ENCODE data around the gene PEX5L.
"Not testable (repeated sequence)": the region's sequence is repeated elsewhere in the genome, so short reads cannot be mapped to it uniquely, and the experiment has no call there.

The PEX5L gene

DNA sequence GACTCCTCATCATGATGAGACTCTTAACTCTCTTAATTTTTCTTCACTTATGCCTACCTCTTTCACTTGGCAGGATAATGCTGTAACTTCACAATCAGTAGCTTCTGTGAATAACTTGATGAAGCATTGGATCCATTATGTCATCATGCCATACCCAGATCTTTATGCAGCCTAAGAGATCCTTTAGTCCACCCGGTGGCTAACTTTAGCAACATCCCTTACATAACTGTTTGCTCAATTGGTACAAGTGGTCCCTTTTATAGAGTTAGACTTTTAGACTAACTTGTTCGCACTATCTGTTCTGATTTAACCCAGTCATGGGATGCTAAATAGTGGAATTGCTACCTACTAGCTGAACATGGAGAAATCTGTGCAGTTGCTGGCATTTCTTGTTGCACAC is 199.4 kb downstream of the PEX5L start:
- no peak for DNase-seq (ENCODE audit: low read depth, low spot score)

DNA sequence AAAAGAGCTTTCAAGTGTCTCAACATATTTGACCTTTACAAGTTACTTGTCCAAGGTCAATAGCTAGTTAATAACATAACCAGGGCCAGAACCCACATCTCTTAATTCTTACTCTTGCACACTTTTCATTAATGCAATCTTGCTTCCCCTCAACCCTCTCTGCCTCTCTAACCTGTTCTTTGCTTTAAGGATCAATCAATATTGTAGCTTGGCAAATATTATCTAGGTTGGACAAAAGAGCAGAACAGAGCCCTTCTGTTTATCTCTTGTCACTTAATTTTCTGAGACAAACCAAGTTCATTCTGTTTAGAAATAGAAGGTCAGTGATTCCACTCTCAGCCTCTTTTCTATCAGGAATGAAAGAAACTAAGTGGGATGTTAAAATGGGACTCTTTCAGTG is 203.4 kb downstream of the PEX5L start:
- DNase-seq (ENCODE audit: low read depth, low spot score), result no peak

DNA sequence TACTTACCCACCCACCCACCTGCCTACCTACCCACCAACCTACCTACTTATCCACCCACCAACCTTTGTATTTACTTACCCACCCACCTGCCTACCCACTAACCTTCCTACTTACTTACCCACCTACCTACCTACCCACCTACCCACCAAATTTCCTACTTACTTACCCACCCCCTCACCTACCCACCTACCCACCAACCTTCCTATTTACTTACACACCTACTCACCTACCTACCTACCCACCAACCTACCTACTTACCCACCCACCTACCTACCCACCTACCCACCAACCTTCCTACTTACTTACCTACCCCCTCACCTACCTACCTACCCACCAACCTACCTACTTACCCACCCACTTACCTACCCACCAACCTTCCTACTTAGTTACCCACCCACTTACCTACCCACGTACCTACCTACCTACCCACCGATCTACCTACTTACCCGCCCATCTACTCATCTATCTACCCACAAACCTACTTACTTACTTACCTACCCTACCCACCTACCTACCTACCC is 204.3 kb downstream of the PEX5L start:
- DNase-seq (ENCODE audit: low read depth, low spot score), result no peak

DNA sequence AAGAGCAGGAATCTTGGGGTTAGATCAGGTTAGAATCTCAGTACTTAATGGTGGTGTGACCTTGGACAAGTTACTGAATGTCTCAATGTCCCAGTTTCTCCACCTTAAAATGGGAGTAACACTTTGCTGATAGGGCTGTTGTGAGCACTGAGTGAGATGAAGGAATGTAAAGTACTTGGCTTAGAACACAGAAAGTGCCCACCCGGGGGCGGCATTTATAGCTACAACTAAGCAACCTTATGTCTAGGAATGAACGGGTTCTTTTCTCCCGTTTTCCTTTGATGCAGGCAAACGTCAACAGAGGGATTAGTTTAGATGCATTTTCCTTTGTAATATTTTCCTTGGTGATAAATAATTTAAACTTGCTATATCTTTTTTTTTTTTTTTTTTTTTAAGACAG is 207.3 kb downstream of the PEX5L start:
- no peak for DNase-seq (ENCODE audit: low read depth, low spot score)

DNA sequence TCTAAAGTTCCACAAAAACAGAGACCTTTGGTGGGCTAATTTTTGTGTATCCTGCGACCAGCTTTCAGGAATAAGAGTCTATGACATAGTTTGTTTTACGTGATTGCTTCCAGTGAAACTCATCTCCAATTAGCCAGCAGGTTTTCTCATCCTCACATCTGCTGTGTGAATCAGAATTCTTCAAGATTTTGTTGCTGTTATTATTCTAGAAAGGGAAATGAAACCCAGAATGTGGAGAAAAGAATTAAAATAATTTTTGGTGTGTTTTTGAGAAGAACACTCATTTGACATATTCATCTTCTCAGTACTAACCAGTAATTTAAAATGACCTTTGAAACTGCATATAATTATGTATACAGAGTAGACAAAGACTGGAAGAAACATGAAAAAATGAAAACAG is 208.0 kb downstream of the PEX5L start:
- no peak for DNase-seq (ENCODE audit: low read depth, low spot score)

DNA sequence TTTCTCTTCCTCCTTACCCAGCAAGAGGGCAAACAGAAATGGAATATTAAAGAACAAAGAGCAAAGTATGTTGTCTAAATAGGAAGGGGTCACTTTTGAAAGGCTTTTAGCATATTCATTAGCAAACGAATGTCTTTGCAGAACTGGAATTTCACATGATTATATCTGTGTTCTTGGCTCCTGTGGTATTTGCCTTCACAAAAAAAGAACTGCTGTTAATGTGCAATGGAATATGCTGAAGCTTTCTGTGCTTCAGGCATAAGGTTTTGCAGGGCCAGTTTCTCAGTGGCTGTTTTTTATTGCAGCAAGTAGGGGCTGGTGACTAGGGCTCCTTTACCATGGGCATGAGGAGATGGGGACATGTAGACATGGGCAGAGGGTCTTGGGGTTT is 210.5 kb downstream of the PEX5L start:
- DNase-seq (ENCODE audit: low read depth, low spot score), result no peak

DNA sequence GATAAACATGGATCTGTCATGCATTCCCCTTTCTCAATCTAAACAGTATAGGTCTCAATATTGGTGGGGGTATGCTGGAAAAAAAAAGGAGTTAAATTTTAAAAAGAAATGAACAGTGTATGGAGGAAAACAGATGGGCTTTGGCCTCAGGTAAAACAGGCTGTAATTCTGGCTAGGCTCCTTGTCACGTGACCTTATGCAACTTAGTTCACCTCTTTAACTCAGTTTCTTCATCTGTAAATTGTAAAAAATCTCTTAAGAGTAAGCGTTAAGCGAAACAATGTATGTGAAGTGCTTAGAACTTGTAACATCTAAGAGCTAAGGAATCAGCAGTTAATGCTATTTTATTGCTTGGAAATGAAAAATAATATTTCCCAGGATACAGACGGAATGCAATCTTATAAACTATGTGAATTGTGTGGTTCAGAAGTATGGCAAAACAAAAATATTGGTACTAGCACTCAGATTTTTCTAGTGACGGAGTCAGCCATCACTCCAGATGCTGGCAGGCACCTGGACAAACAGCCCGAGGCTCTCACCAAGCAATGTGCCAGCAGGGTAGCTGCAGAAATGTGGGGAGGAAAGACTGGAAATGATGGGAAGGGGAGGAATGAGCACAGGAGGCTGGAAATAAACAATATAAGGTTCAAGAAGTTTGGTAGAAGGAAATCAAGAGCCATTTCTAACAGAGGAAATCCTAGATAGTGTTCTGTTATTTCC is 211.1 kb downstream of the PEX5L start:
- peak; percentile 58 for DNase-seq (ENCODE audit: low read depth, low spot score)

DNA sequence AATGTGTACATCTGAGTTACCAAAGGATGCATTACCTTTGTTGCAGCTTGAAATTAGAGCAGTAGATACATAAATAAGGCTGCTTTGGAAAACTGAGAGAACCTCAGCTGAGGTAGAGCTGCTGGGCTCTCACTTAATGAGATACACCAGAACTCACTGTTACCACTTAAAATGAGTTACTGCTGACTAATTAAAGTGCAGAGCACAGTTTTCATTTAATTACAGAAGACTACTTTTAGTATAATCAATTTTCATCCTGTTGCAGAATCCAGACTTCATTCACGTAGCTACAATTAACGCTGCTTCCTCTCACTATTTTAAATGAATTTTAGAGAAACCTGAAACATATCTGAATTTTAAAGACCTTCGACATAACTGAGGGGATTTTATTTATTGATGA is 214.4 kb downstream of the PEX5L start:
- DNase-seq (ENCODE audit: low read depth, low spot score), result no peak

DNA sequence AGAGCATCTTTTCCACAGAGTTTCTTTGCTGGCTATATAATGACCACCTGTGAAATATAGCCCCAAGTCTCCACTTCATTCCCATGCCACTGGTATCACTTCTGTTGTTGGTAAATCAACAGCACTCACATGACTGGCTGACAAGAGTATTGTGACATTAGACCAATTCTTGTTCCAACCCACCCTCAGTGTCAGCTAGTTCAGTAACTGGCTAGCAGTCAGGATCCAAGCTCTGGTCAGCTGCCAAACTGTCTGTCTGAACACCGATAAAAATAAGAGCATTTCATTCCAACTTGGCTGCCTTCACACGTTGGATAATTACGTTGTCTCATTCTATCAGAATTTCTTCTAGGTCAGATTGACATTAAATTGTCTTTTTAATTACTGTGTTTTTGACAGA is 217.4 kb downstream of the PEX5L start:
- DNase-seq (ENCODE audit: low read depth, low spot score), result no peak

DNA sequence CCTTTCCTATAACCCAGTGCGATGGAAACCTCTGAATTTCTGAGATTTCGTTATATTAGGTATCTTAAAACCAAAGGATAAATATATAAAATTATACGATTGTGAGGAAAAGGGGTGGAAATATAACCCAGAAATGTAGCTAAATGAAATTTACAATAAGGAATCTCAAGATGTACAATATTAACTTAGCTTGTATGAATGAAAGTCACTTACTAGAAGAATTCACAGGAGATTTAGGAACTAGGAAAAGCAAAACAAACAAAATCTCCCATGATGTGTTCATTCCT is 224.7 kb downstream of the PEX5L start:
- no peak for DNase-seq (ENCODE audit: low read depth, low spot score)

DNA sequence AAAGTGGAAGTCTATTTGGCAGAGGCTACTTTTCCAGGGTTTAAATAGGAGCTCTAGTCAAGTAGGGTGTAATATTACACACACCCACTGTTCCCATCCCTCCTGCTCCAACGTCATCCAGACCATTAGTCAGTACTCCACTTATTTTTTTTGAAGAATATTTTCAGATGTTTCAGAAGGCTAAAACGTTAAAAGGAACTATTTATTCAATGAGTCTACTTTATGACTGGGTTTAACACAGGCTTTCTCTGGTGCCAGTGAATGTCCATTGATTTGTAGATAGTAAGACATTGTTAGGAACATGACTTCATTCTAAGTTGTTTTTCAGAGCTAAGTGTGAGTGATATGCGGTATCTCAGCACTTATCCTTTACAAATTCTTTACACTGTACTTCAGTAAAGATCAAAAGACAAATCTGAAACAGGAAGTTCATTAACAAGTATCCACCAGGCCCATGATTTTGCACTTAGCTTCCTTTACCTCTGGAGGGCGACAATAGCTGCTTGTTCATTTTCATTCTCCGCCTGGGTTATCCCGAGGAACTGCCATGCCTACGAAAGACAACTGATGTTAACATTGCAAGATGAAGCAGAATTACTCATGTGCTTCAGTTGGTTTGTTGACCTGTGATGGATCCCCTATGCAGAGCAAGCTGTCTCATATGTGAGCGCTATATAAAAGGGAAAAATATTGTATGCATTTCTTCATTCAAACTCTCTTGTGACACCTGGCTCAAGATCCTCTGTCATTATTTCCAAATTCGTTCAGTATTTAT is 225.2 kb downstream of the PEX5L start:
- peak; percentile 37 for DNase-seq (ENCODE audit: low read depth, low spot score)

DNA sequence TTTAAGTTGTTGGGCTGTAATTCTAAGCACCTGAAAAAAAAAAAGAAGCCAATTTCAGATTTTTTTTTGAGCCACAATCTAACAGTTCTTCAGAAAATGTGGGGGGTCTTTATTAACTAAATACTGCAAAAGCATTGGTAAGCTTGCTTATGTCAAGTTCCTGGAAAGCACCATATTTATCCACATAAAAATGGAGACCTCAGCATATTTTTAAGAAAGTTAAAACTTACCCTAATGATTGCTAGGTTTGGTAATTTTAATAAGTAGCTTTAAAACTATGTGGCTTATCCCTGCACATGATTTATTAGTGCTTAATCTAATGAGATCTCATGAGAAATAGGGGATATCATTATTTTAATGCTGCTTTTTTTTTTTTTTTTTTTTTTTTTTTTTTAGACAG is 227.1 kb downstream of the PEX5L start:
- no peak for DNase-seq (ENCODE audit: low read depth, low spot score)

DNA sequence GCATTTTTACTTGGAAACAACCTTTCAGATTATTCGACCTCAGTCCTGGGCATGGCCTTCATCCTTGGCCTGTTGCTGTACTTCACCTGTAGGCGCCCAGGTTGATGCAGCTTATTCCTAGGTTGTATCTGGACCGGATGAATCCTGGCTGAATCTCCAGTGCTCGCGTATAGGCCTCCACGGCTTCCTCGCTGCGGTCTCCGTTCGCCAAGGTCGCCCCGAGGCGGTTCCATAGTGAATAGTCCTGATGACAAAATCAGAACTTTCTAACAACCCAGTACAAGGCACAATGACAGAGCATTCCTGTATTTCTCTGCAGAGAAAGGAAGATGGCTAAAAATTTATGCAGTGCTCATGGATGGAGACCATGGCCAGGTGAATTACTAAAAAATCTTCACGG is 229.1 kb downstream of the PEX5L start:
- DNase-seq (ENCODE audit: low read depth, low spot score), result no peak

DNA sequence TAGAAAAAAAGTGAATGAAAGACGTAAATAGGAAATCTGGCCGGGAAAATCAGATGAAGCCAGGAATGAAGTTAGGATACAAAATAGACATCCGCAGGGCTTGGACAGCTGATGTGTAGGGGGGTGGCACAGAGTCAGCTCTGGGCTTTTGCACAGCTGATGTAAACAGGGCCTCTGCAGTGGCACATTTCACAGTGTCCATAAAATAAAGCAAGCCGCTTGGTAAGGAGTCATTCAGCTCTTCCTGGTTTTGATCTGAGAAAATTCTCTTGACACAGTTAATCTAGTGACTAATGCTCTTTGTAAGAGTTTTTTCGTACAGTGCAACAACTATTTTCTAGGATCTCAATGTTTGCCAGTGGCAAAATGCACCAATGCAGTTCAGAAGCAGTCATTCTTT is 230.6 kb downstream of the PEX5L start:
- DNase-seq (ENCODE audit: low read depth, low spot score), result no peak

DNA sequence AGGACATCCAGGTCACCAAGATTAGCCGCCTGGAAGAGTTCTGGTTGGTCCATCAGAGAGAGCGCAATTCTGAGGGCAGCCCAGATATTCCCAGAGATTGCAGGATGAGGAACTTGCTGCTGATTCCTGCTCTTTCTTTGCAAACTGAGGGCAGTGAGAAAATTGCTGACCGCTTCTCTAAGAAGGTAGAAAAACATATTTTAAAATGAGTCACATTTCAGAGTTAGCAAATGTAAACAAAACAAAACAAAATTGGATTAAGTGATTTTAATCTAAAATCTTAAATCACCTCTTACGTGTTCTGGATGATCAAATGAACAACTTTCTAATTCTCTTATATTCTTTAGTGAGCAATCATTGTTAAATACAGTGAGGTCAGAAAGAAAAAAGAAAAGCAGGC is 234.9 kb downstream of the PEX5L start:
- DNase-seq (ENCODE audit: low read depth, low spot score), result no peak

DNA sequence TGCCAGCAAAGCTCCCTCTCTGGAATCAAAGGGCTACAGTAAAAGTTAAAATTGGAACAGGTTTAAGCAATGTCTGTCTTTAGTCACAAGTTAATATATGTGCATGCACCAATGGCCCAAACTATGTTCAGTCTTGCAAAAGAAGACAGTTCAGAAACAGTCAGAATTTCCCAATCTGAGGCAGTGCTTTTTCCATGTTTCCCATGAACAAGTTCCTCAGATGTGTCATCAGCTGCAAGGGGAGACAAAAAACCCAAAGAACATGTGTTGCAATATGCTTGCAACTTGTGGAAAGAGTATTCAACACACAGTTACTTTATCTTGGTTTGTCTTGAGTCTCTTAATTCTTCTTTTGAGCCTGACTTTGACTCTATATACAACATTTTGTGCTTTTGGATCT is 235.5 kb downstream of the PEX5L start:
- peak; percentile 15 for DNase-seq (ENCODE audit: low read depth, low spot score)

DNA sequence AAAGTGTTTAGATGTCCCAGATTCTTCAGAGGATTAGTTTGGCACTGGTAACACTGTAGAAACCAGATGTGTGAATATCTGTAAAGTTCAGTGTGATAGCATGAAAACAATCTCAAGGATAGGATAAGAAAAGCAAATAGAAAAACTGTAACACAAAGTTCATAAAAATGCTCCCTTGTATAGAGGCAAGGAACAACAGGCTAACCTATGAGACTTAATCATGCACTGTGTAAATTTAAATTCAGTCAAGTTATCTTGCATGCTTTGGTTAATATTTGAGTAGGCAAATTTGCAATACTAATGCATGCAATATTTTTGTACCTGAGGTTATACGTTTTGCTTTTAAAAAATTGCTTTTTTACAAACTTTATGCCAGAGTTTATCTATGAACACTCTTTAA is 239.5 kb downstream of the PEX5L start:
- DNase-seq (ENCODE audit: low read depth, low spot score), result no peak

DNA sequence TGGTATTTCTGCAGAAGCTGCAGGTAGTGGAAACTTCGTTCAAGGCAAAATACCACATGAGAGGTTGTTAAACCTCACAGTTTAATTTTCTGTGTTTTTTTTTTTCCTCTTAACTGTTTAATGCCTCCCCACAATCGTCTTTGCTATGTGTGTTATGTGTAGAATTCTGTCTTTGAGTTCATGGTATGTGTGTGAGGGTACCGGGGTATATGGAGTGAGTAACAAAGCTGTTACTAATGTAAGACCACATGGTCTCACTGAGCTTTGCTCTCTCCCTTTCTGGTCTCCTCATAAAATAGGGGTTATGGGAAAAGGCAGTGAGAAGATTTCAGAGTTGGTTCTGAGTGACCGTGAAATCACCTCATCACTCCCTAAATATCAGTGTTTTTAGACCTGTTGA is 240.3 kb downstream of the PEX5L start:
- no peak for DNase-seq (ENCODE audit: low read depth, low spot score)

DNA sequence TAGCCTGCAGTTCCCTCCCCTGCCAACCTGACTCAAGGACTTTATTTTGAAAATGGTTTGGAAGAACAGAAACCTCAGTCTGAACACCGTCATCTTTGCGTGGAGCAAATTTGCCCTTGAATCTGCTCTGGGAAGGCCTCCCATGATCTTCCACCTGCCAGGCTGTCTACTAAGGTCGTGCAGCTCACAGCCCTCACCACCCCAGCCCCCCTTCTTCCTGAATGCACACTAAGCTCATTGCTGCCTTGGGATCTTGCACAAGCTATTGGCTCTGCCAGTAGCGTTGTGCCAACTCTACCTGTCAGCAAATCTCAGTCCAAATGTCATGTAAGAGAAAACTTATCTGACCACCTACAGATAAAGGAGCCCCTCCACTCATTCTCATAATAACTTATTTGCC is 242.4 kb downstream of the PEX5L start:
- DNase-seq (ENCODE audit: low read depth, low spot score), result no peak

DNA sequence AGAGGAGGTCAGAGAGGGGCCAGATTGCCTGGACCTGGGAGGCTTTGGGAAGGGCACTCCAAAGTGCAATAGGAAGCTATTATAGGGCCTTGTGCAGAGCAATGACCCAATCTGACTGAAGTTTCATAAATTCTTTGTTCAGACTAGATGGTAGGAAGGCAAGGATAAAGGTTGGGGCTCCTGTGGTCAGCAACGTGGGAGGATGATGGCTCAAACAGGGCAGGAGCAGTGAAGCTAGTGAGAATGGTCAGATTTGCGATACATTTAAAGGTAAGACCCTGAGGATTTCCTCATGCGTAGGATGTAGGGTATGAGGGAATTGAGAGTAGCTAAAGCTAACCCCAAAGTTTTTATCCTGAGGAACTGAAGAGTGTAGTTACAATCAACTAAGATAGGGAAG is 244.9 kb downstream of the PEX5L start:
- no peak for DNase-seq (ENCODE audit: low read depth, low spot score)

DNA sequence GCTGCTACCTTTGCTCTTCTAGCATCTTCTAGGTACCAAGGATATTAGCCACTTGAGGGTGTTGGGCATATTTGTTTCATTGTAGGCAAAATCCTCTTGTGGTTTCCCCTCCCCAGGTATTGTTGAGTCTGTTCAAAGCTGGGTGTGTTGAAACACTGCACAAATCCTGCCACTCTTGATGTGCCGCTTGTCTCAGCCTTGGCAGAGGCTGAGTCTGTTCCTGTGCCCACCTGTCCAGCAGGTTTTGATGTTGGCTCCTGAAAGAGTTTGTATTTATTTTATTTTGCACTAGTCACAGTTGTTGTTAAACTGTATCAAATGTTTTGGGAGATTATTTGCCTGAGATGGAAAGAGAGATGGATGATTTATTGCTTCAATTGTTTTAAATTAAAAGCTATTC is 247.7 kb downstream of the PEX5L start:
- DNase-seq (ENCODE audit: low read depth, low spot score), result no peak

DNA sequence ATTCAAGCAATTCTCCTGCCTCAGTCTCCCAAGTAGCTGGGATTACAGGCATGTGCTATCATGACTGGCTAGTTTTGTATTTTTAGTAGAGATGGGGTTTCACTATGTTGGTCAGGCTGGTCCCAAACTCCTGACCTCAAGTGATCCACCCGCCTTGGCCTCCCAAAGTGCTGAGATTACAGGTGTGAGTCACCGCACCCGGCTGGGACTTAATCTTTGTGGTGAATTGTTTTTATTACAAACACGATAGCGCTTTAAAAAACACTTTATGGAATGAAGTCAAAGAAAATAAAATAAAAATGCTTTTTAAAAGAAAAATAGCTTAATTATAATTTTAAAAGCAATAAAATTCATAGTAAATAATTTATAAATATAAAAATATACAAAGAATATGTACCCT is 253.9 kb downstream of the PEX5L start:
- not testable (repeated sequence) for DNase-seq (ENCODE audit: low read depth, low spot score)

DNA sequence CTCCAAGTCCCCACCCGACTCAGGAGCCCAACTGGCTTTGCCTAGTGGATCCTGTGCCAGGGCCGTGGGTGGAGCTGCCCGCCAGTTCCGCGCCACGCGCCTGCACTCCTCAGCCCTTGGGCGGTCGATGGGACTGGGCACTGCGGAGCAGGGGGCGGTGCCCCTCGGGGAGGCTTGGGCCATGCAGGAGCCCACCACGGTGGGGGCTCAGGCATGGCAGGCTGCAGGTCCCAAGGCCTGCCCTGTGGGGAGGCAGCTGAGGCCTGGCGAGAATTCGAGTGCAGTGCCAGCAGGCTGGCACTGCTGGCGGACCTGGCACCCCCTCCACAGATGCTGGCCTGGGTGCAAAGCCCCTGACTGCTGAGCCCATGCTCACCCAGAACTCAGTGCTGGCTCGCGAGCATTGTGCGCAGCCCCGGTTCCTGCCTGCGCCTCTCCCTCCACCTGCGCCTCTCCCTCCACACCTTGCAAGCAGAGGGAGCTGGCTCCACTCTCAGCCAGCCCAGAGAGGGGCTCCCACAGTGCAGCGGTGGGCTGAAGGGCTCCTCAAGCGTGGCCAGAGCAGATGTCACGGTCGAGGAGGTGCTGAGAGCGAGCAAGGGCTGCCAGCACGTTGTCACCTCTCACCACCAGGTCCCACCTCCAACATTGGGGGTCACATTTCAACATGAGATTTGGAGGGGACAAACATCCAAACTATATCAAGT is 261.2 kb downstream of the PEX5L start:
- no peak for DNase-seq (ENCODE audit: low read depth, low spot score)
